MM.1S (cell line): Measurements from ENCODE around the gene KIF5A.

Experiments
- EZH2 ChIP-seq: fragments of 300-600 bp; sonication (generic); optimal IDR thresholded peaks from 2 replicates; pipeline ENCODE3; 2017; ENCODE audit warnings: low read depth, mild to moderate bottlenecking, antibody characterized with exemption, low read length, mixed read lengths
- TF ChIP-seq, protein P1 (sequence below): fragments of 300-600 bp; sonication (generic); IDR thresholded peaks from 2 replicates; pipeline ENCODE4 v1.5.1; 2016; ENCODE audit warnings: antibody characterized with exemption, low read length, mixed read lengths

GRCh38 chr12:57514720-57515407 is 35.0 kb upstream of the KIF5A start:
- TF ChIP-seq EZH2, result no peak
- TF ChIP-seq, protein P1, sequence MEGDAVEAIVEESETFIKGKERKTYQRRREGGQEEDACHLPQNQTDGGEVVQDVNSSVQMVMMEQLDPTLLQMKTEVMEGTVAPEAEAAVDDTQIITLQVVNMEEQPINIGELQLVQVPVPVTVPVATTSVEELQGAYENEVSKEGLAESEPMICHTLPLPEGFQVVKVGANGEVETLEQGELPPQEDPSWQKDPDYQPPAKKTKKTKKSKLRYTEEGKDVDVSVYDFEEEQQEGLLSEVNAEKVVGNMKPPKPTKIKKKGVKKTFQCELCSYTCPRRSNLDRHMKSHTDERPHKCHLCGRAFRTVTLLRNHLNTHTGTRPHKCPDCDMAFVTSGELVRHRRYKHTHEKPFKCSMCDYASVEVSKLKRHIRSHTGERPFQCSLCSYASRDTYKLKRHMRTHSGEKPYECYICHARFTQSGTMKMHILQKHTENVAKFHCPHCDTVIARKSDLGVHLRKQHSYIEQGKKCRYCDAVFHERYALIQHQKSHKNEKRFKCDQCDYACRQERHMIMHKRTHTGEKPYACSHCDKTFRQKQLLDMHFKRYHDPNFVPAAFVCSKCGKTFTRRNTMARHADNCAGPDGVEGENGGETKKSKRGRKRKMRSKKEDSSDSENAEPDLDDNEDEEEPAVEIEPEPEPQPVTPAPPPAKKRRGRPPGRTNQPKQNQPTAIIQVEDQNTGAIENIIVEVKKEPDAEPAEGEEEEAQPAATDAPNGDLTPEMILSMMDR, result no peak
